HepG2 (cell line): Measurements from ENCODE around the gene CDCP1. TPM values are rescaled to one million over a fixed set of nuclear protein-coding genes. Genes with fewer than 3 reads are reported as not detected.

Experiments used
- ATAC-seq: fragments of 200-7000 bp; cut with Tn5 transposase; 3 replicates; pipeline ENCODE4 v1.9.1; 2020; ENCODE audit warnings: mild to moderate bottlenecking, moderate library complexity
- BruUV-seq: library from RNA; stranded (reverse); fragments of 400-500 nt; replicated peaks from 2 replicates; lab custom pipeline; 2021; lab: Mats Ljungman, UMichigan
- CTCF ChIA-PET: fragments of 300-600 bp; formaldehyde crosslinking; extraction: SDS; loops from one replicate; lab custom pipeline; 2021; ENCODE audit warnings: low total read pairs, inconsistent platforms, low intra/inter-chr PET ratio; lab: Yijun Ruan, JAX
- POLR2A ChIA-PET: fragments of 350-600 bp; sonication (Branson Sonifier 250); formaldehyde crosslinking; loops from one replicate; lab custom pipeline; 2020; ENCODE audit warnings: antibody characterized with exemption, inconsistent platforms; lab: Yijun Ruan, JAX
- DNase-seq: peaks from one replicate; pipeline ENCODE4 v3.0.0-alpha.2; 2015; ENCODE audit warnings: low spot score
- FAIRE-seq: peaks from 3 replicates; lab custom pipeline; 2011; peaks lifted over from hg19 to GRCh38; lab: Jason Lieb, UNC
- H2AFZ ChIP-seq: one replicate; pipeline ENCODE4 v1.6.1; 2011; ENCODE audit warnings: low read length, inconsistent platforms
- H3K27ac ChIP-seq: fragments of 300-600 bp; 3 replicates; pipeline ENCODE4 v1.8.0; 2011; ENCODE audit warnings: mixed run types, mild to moderate bottlenecking, mixed read lengths, low read length, inconsistent platforms; ENCODE audit not compliant: insufficient read depth; ENCODE audit errors: extremely low read length
- H3K27me3 ChIP-seq, 2 experiments: fragments of 200-600 bp in 1 of 2; 2 replicates in 1 of 2; 3 replicates in 1 of 2; pipeline versions ENCODE4 v1.6.0 to v1.8.0; 2011; ENCODE audit warnings: low read length in 2 of 2, mild to moderate bottlenecking in 2 of 2, moderate library complexity in 2 of 2, inconsistent platforms in 1 of 2; ENCODE audit not compliant: insufficient read depth in 2 of 2, control insufficient read depth in 1 of 2
- H3K36me3 ChIP-seq, 2 experiments: fragments of 200-600 bp in 1 of 2; replicated peaks in 1 of 2; 2 replicates in 1 of 2; 3 replicates in 1 of 2; pipeline versions ENCODE4 v1.5.1 to v1.8.0; 2011; ENCODE audit warnings: low read length in 2 of 2, inconsistent platforms in 1 of 2; ENCODE audit not compliant: insufficient read depth in 2 of 2, control insufficient read depth in 1 of 2
- H3K4me1 ChIP-seq: 2 replicates; pipeline ENCODE4 v1.5.1; 2012; ENCODE audit warnings: low read length, inconsistent platforms; ENCODE audit not compliant: insufficient read depth
- H3K4me2 ChIP-seq: 2 replicates; pipeline ENCODE4 v1.6.0; 2011; ENCODE audit warnings: low read depth, low read length, inconsistent platforms
- H3K4me3 ChIP-seq, 3 experiments: fragments of 200-600 bp in 1 of 3; sonication (generic), shearing (Covaris generic) in 1 of 3; replicated peaks in 1 of 3; 2 replicates each; pipeline ENCODE4 v1.5.1; 2011 to 2016; ENCODE audit warnings: low read length in 3 of 3, inconsistent platforms in 2 of 3, low read depth in 2 of 3, mild to moderate bottlenecking in 2 of 3, control low read depth in 1 of 3, mixed read lengths in 1 of 3; ENCODE audit not compliant: insufficient read depth in 1 of 3
- H3K79me2 ChIP-seq: one replicate; pipeline ENCODE4 v1.6.1; 2011; ENCODE audit warnings: low read length, inconsistent platforms; ENCODE audit not compliant: insufficient read depth
- H3K9ac ChIP-seq: 2 replicates; pipeline ENCODE4 v1.6.0; 2011; ENCODE audit warnings: mild to moderate bottlenecking, low read depth, low read length, inconsistent platforms; ENCODE audit not compliant: insufficient read depth
- H3K9me3 ChIP-seq: 2 replicates; pipeline ENCODE4 v1.5.1; 2012; ENCODE audit warnings: mild to moderate bottlenecking, low read length
- H4K20me1 ChIP-seq: 2 replicates; pipeline ENCODE4 v1.6.0; 2011; ENCODE audit warnings: inconsistent platforms, mild to moderate bottlenecking, low read length, moderate library complexity; ENCODE audit not compliant: insufficient read depth
- ETV5 ChIP-seq: IDR thresholded peaks from 2 replicates; pipeline ENCODE4 v1.6.1; 2018; ENCODE audit warnings: missing biosample characterization, missing genetic modification reagents, inconsistent platforms, borderline replicate concordance
- HNRNPK ChIP-seq: fragments of 200-400 bp; formaldehyde crosslinking; IDR thresholded peaks from 2 replicates; pipeline ENCODE4 v1.6.1; 2018; ENCODE audit warnings: low read length, low read depth, moderate library complexity, mild to moderate bottlenecking; ENCODE audit not compliant: poor library complexity, severe bottlenecking
- KLF11 ChIP-seq: IDR thresholded peaks from 2 replicates; pipeline ENCODE4 v1.6.1; 2016; ENCODE audit warnings: missing compliant biosample characterization
- NFAT5 ChIP-seq: sonication (generic); formaldehyde crosslinking; IDR thresholded peaks from 2 replicates; pipeline ENCODE4 v1.4.0; 2020; ENCODE audit warnings: missing genetic modification reagents
- NFKB2 ChIP-seq: sonication (generic); formaldehyde crosslinking; IDR thresholded peaks from 2 replicates; pipeline ENCODE4 v1.4.0; 2020; ENCODE audit warnings: missing genetic modification reagents, borderline replicate concordance
- SIN3B ChIP-seq: fragments of 150-350 bp; IDR thresholded peaks from 2 replicates; pipeline ENCODE4 v1.6.1; 2014; ENCODE audit warnings: low read length
- TEAD3 ChIP-seq: optimal IDR thresholded peaks from 2 replicates; pipeline ENCODE3; 2016; ENCODE audit warnings: borderline replicate concordance
- ZNF160 ChIP-seq: sonication (generic); formaldehyde crosslinking; IDR thresholded peaks from 2 replicates; pipeline ENCODE4 v1.8.0; 2022; ENCODE audit warnings: mild to moderate bottlenecking, inconsistent platforms, missing genetic modification reagents
- ZNF33B ChIP-seq: sonication (generic); formaldehyde crosslinking; IDR thresholded peaks from 2 replicates; pipeline ENCODE4 v1.5.1; 2020; ENCODE audit warnings: mild to moderate bottlenecking, missing genetic modification reagents
- ZNF496 ChIP-seq: sonication (generic); formaldehyde crosslinking; IDR thresholded peaks from 2 replicates; pipeline ENCODE4 v1.8.1; 2023; ENCODE audit warnings: mild to moderate bottlenecking, moderate library complexity, missing genetic modification reagents; ENCODE audit not compliant: insufficient replicate concordance
- WGBS: methylation state at CpG from one replicate; pipeline ENCODE4 v1.1.6; 2017; ENCODE audit warnings: low lambda C conversion rate; 5-methylcytosine and 5-hydroxymethylcytosine counted together
- in situ Hi-C: cut with HindIII; loops from 2 replicates; pipeline ENCODE4 v1.10.0; 2017; ENCODE audit warnings: low pct_unique_long_range_greater_than_20kb; ENCODE audit not compliant: extremely low pct_ligation_motif_present
- intact Hi-C: fragments of 100-400 bp; cut with micrococcal nuclease; formaldehyde crosslinking; loops from one replicate; pipeline ENCODE4 v1.10.0; 2022; ENCODE audit not compliant: unreplicated experiment
- polyA plus RNA-seq, 8 experiments: library from polyadenylated mRNA; depleted of rRNA in 3 of 8; stranded (reverse) in 7 of 8; unstranded in 1 of 8; fragments of >200 nt; fragmentation: Illumina TruSeq in 4 of 8; extraction: Trizol in 4 of 8; gene quantifications; 2 replicates each; pipeline versions ENCODE4 v1.2.1 to v1.2.3, GENCODE V29; 2011 to 2016; ENCODE audit warnings: low read depth in 4 of 8, missing spikeins in 1 of 8, mixed read lengths in 1 of 8; ENCODE audit not compliant: insufficient read depth in 1 of 8
- total RNA-seq, 5 experiments: library from RNA; depleted of rRNA; stranded (reverse); fragments of >200 nt; fragmentation: Illumina TruSeq; extraction: Trizol; gene quantifications; 2 replicates each; pipeline ENCODE4 v1.2.3, GENCODE V29; 2016; ENCODE audit warnings: low read depth in 1 of 5
- TF ChIP-seq, protein P1 (sequence below): IDR thresholded peaks from 2 replicates; pipeline ENCODE4 v1.6.1; 2016; ENCODE audit warnings: mild to moderate bottlenecking
- TF ChIP-seq, protein P2 (sequence below): sonication (generic); formaldehyde crosslinking; IDR thresholded peaks from 2 replicates; pipeline ENCODE4 v1.4.0; 2020; ENCODE audit warnings: missing genetic modification reagents, mild to moderate bottlenecking, borderline replicate concordance

Gene CDCP1
- total and polyA plus RNA-seq, 2 of the 13 experiments (the other 11 are each of a cell fraction or from before 2014, with no cell fraction given) = 0.11 to 0.18 TPM

- FAIRE-seq (no peak), ATAC-seq (no peak), DNase-seq (no peak)
- H3K4me2 ChIP-seq = no peak overlapping the region
- ChIA-PET POLR2A (no interaction called here), CTCF (no interaction called here)
- H3K4me1 ChIP-seq = peaks cover 40% of the 10 kb centered on the region
- H3K4me3 ChIP-seq = no peak overlapping the region
- WGBS = 63% methylated on average over 6 of the region's 6 CpGs
- H4K20me1 ChIP-seq = no peaks in the 10 kb centered on the region
- no peak overlapping the region for H3K9ac ChIP-seq
- H3K79me2 ChIP-seq = no peaks in the 10 kb centered on the region
- intact Hi-C loops = no loop called here
- no peaks in the 10 kb centered on the region for H3K9me3 ChIP-seq
- H3K27ac ChIP-seq = no peak overlapping the region
- BruUV-seq = no TSS peak
- in situ Hi-C loops = no loop called here
- H3K36me3 ChIP-seq = no peaks in the 10 kb centered on the region
- H3K27me3 ChIP-seq = 0 out of 5 replicates have a peak, but pooled peaks cover 1 to 7% of the 10 kb centered on the region in 2 experiments
- no peak overlapping the region for H2AFZ ChIP-seq
- TF ChIP-seq KLF11 (CRISPR knock-in tag) (no peak), TEAD3 (CRISPR knock-in tag) (no peak), ZNF160 (CRISPR knock-in tag) (no peak), ZNF496 (CRISPR knock-in tag) (no peak), HNRNPK (no peak), NFKB2 (CRISPR knock-in tag) (no peak), ETV5 (CRISPR knock-in tag) (no peak), ZNF33B (CRISPR knock-in tag) (no peak), NFAT5 (CRISPR knock-in tag) (no peak), SIN3B (no peak)
- TF ChIP-seq, protein P1, sequence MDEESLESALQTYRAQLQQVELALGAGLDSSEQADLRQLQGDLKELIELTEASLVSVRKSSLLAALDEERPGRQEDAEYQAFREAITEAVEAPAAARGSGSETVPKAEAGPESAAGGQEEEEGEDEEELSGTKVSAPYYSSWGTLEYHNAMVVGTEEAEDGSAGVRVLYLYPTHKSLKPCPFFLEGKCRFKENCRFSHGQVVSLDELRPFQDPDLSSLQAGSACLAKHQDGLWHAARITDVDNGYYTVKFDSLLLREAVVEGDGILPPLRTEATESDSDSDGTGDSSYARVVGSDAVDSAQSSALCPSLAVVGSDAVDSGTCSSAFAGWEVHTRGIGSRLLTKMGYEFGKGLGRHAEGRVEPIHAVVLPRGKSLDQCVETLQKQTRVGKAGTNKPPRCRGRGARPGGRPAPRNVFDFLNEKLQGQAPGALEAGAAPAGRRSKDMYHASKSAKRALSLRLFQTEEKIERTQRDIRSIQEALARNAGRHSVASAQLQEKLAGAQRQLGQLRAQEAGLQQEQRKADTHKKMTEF (CRISPR knock-in tag) = no peak
- TF ChIP-seq, protein P2, sequence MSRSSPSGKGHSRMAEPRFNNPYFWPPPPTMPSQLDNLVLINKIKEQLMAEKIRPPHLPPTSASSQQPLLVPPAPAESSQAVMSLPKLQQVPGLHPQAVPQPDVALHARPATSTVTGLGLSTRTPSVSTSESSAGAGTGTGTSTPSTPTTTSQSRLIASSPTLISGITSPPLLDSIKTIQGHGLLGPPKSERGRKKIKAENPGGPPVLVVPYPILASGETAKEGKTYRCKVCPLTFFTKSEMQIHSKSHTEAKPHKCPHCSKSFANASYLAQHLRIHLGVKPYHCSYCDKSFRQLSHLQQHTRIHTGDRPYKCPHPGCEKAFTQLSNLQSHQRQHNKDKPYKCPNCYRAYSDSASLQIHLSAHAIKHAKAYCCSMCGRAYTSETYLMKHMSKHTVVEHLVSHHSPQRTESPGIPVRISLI (CRISPR knock-in tag) = no peak
Observed at GRCh38 chr3:45186871-45187270, 40.7 kb upstream of the CDCP1 start.
